Activated CD4-positive, alpha-beta T cell treated with anti-CD3 and anti-CD28 coated beads for 48 hours (primary cell): ENCODE data around the gene SMIM44.
A peak's percentile ranks its signal among the peaks of the same experiment; 100 is the strongest.

Experiments used
- DNase-seq: peaks from one replicate; pipeline ENCODE4 v3.0.0-alpha.2; 2020

The SMIM44 gene

DNA sequence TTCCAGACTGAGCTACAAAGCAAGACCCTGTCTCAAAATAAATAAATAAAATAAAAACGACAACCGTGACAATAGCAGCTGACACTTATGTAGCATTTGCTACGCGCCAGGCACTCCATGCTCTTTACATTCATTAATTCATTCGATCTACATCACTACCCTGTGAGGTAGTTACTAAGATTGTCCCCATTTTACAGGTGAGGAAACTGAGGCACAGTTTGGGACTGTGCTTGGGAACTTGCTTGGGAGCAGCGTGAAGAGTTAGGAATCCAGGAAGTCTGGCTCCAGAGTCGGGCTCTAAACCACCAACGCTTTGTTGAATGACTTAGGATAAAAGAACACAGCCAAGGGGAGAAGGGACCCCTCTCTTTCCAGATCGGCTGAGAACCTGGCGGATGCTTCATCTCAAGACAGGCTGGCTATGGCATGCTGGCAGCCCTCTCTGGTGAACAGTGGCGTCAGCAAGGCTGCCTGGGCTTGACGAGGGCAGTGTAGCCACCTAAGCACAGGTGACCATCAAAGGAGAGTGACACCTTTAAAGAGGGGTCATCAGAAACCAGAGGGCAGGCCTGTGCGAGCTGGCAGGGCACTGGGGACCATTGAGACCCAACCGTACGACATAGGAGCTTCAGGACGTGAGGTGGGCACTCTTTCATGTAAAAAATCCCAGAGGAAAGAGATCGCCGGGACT lies 16.6 kb upstream of the SMIM44 start:
- DNase-seq, result no peak

DNA sequence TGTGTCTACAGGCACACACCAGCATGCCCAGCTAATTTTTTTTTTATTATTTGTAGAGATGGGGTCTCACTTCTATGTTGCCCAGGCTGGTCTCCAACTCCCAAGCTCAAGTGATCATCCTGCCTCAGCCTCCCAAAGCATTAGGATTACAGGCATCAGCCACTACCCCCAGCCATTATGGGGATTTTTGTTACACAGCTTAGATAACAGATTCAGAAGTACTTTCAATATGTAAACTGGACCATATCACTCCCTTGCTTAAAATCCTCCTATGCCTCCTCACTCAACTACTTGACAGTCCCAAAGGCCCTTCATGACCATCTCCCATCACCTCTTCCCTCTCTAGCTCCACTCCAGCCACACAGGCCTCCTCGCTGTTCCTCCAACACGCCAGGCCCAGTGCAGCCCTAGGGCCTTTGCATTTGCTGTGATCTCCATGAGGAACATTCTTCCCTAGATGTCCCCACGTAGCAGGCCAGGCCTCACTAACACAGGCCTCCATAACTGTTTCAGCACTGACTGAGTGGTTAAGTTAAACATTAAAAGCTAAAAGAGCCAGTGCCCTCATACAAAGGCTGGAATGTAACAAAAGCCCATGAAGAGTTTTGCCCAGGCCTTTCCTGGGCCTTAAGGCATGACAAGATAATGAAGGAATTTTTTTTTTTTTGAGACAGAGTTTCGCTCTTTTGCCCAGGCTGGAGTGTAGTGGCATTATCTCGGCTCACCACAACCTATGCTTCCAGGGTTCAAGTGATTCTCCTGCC lies 14.7 kb upstream of the SMIM44 start:
- no peak for DNase-seq

DNA sequence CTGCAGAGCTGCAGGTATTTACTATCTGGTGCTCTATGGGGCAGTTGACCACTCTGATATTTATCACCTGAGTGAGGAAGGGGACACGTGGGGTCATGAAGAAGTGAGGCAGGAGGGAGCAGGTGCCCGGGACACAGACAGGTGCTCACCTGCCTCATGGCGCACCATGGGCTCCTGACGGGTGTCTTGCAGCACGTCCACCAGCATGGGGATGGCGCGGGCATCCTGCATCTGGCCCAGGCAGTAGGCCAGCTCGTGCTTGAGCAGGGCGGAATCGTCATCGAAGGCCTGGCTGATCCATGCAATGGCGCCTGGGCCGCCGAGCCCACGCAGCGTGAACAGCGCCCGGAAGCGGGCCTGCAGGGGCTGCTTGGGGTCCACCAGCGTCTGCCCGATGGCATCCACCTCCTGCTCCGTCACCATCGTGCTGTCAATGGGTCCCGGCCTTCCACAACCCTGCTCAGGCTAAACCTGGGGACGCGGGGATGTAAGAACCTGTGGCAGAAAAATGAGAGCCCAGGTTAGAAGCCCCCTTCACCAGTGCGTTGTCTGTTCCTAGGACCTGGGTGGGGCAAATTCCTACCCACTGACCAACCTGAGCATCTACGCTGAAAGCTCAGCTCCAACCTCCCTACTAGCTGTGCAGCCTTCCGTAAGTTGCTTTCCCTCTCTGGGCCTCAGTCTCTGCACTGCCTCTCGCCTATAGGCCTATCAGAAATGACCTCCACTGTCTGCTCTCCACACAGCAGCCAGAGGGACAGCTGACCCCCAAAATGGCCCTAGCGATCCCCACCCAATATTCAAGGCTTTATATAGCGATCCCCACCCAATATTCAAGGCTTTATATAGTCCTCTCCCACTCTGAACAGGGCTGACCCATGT lies 13.4 kb upstream of the SMIM44 start:
- DNase-seq, result no peak

DNA sequence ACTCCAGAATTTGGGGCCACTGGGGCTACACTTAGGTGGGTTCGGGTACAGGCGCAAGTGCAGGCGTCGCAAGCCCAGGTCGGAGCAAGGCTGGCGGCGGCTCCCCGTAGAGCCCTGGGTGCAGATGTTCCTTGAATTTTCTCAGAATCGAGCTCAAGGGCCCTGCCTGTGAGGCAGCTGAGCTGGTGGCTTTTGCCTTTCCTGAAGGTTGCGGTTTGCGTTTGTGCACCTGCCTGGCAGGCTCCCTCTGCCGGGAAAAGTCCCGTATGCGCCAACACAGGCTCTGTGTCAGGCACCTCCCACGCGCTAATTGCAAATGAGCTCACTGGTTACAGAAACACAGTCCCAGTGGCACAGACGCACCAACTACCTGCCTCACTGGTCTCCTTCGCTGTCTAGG lies 11.3 kb upstream of the SMIM44 start:
- peak; percentile 78 for DNase-seq

DNA sequence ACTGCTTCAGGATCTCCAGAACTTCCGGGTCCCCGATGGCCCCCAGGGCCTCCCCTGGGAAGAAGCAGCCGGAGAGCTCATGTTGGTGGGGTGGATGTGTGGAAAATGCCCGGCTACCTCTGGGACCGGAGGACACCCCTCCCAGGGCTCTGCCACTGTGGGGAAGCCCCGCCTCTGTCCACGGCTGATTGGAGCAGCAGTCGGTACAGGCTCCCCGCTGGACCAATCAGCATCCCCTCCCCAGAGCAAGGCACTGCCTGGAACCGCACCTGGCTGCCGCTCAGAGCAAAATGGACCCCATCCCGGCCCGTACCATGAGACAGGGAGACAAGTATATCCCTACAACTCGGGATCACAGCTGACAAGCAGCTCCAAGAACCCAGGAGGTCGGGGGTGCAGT lies 10.8 kb upstream of the SMIM44 start:
- peak; percentile 76 for DNase-seq

DNA sequence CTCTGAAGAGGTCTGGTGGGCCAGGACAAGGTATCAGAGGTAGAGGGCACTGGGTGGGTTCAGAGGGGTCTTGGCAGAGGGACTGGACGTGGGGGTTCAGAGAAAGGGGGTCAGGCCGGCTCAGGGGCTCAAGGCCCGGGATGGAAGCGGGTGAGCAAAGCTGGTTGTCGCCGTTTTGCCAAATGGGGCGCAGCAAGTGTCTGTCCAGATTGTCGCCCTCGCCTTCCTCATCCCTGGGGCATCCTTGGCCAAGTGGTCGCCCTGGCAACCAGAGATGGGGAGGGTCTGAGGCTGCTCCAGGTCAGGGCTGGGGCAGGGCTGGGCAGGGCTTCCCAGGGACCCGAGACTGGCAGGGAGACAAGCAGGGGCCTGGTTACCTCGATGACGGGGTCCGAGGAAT lies 10.4 kb upstream of the SMIM44 start:
- no peak for DNase-seq

DNA sequence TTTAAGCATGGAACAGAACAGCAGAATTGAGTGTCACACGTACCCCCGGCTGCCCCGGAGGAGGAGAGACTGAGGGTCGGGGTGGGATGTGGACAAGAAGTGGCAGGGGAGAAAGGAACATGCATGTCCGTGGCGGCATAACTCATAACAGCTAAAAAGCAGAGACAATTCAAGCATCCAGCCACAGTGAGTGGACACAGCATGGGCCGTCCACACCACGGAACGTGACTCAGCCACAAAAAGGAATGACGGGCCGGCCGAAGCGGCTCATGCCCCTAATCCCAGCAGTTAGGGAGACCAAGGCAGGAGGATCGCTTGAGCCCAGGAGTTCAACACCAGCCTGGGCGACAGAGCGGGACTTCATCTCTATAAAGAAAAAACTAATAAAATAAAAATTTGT lies 9.7 kb upstream of the SMIM44 start:
- no peak for DNase-seq

DNA sequence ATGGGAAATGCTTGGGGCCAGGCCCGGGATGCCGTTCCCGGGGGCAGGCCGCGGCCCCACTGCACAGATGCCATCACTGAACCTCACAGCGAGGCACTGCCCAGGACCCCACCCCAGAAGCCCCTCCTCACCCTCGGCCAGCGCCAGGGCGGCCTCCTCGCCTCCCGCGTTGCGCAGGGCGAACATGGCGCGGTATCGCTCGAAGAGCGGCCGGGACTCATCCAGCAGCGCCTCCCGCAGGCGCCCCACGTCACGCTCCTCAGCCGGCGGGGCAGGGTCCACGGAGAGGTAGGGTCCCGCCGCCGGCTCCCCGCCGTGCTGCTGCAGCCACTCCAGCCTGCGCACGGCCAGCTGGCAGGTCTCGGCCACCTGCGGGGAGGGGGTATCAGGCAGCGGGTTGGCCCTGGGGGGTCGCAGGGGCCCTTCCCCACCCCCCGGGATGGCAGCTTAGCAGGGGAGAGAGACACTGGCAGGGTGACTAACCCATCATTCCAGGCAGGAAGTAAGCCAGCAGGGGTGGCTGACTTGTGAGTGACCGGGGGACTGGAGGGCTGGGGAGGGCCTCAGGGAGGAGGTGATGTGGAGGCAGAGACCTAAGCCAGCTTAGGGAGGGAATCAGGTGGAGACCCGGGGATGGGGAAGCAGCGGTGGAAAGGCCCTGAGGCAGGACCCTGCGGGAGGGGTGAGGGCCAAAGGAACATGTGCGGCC lies 9.0 kb upstream of the SMIM44 start:
- no peak for DNase-seq

DNA sequence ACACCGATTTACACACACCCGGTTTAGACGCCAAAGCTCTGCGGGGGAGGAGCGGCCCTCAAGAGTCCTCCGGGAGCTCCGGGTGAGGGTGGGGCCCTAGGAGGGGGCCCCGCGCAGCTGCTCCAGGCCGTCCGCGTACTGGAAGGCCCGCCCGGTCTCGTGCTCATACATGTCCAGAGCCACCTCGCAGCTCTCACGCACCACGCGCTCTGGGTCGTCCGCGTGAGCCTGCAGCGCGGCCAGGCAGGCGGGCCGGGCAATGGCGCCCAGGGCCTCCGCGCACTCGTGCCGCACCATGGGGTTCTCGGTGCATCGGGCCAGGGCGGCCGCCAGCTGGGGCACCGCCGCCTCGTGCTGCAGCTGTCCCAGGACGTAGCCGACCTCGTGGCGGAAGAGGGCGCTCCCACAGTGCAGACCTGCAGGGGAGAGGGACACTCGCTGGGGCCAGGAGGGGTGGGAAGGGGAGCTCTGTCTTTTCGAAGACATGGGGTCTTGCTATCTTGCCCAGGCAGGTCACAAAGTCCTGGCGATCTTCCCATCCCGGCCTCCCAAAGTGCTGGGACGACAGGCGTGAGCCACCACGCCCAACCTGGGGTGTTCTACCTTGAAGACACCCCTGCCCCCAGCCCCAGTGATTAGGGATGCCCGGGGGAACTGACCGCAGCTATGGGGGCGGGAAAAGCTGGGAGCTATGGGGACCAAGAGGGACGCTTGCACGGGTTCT lies 8.3 kb upstream of the SMIM44 start:
- no peak for DNase-seq

DNA sequence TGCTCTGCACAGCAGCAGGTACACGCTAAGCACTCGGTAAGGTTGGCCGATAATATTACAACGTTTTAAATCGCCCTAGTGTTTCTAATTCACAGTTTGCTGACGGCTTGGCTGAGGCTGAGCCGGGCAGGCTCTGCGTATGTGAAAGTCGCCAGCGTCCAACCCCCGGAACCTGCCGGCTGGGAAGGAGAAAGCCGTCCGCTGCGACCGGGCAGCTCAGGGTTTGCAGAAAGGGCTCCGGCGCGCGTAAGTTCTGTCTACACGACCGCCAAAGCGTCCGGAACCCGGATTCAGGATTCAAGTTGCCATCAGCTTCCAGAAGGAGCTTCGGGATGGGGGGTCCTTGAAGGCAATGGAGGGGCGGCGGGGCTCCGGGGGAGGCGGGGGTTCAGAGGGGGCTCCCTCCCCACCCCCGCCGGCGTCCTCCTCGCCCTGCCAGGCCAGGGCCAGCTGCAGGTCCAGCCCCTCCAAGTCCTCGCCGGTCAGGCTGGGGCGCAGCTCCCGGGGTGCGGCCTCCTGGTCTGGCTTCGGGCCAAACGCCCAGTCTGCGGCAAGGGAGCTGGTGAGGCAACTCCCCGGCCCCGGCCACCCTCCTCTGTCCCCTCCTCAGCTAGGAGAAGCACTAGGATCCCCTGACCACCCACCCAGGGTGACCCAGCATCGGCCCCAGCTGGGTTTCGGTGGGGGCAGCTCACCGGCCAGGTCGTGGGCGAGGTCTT lies 575 bp downstream of the SMIM44 start:
- DNase-seq, result no peak

DNA sequence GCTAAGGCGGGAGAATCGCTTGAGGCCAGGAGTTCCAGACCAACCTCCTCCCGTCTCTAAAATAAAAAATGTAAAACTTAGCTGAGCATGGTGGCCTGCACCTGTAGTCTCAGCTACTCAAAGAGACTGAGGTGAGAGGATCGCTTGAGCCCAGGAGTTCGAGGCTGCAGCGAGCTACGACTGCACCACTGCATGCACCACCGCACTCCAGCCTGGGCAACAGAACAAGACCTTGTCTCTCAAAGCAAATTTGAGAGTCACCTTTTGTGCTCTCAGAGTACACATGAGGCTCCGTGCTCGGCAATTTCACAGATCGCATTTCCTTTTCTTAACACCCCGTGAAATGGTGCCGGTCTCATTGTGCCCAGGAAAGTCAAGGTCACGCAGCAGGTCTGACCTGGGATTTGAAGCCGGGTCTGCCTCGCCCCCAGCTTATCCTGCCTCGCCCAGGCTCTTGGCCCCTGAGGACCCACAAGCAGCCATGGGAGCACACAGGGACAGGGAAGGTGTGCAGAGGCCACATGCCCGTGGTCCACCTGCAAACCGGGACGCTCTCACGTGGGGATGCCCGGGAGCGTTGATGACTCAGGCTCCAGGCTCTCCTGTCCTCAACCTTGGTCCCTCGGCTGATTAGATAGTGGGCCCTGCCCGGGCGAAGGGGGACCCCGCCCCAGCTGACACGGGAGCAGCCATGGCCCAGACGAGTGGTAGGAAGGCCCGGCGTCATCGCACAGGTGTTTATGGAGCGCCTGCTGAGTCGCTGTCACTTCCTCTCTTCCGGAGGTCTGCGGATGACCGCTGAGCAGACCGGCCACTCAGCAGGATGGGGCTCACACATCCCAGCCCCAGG lies 1.8 kb downstream of the SMIM44 start:
- DNase-seq, result no peak

DNA sequence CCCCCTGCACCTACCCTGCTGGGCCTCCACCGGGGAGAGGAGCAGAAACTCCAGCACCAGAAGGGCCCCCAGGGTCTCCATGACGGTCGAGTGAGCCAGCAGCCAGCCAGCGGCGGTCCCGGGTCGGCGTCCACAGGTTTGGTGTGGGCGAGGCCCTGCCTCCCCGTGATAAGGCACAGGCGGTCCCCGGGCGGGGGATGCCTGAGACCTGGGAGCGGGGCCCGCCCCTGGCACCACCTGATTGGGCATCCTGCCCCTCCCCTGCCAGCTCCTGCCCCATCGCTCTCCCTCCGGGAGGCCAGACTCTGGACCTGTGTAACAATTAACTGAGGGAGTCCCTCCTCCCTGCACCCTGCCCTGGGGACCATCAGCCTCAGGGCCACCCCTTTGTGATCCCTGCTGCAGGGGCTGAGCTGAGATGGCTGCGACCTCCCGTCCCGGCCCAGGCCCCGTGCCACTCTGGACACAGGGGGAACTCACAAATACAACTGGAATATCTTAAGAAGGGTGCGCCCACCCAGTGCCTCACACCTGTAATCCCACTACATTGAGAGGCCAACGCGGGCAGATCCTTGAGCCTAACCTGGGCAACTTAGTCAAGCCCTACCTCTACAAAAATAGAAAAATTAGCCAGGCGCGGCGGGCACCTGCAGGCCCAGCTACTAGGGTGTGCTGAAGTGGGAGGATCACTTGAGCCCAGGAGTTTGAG lies 2.7 kb downstream of the SMIM44 start, which contains the start of gene SMIM24:
TSS of gene SMIM24 (minus strand) at position 143 of the 709 bp plus-strand sequence. CDS start at position 81, 62 bp downstream.
- no peak for DNase-seq

DNA sequence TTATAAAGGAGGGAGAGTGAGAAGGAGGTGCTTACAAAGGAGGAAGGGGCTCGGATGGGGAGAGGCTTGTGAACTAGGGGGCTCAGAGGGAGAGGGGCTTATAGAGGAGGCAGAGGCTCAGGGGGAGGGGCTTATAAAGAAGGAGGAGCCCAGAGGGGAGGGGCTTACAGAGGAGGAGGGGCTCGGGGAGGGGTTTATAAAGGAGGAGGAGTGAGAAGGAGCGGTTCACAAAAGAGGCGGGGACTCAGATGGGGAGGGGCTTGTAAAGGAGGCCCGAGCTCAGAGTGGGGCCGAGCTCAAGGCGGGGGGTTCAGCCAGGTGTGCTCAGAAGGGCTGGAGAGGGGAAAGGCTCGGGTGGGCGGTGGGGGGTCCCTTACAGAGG lies 3.4 kb downstream of the SMIM44 start:
- peak; percentile 68 for DNase-seq

DNA sequence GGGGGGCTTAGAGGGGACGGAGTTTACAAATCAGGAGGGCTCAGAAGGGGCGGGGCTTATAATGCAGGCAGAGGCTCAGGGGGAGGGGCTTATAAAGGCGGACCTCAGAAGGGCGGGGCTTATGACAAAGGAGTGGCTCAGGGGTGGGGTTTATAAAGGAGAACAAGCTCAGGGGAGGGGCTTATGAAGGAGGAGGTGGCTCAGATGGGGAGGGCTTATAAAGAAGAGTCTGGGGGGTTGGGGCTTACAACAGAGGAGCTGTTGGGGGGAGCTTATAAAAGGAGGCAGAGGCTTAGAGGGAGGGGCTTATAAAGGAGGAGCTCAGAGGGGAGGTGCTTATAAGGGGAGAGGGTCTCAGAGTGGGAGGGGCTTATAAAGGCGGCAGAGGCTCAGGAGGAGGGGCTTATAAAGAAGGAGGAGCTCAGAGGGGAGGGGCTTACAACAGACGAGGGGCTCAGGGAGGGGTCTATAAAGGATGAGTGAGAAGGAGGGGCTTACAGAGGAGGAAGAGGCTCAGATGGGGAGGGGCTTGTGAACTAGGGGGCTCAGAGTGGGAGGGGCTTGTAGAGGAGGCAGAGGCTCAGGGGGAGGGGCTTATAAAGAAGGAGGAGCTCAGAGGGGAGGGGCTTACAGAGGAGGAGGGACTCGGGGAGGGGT lies 3.9 kb downstream of the SMIM44 start:
- peak; percentile 67 for DNase-seq

DNA sequence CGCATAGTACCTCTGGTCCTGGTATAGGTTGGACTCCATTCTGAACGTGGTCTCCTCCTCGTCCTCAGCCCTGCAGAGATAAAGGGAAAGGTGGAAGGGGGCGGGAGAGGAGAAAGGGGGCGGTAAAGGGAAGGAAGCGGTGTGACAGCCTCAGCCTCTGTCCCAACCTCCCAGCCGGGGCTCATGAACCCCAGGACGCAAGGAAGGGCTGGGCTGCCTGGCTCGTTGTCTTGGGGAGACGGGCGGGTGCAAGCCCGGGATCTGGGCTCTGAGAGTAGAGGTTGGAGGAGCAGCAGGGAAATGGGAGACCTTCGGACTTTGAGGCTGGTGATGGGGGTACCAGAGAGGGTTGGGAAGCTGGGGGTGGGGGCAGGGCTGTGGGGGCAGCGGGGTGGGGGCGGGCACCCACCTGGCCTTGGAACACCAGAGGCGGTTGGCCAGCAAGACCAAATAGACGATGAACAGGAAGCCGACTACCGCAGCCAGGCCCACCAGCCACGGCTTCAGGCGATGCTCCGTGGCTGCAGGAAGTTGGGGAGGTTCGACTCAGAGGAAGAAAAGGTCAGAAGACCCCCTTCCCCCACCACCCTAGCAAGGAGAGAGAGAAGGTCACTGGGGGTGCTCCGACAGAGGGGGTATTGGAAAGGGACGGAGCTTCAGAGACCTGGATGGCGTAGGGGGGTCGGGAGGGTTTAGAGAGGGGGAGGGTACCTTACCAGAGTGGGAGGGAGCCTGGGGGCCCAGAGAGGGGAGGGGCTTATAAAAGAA lies 4.6 kb downstream of the SMIM44 start:
- no peak for DNase-seq

DNA sequence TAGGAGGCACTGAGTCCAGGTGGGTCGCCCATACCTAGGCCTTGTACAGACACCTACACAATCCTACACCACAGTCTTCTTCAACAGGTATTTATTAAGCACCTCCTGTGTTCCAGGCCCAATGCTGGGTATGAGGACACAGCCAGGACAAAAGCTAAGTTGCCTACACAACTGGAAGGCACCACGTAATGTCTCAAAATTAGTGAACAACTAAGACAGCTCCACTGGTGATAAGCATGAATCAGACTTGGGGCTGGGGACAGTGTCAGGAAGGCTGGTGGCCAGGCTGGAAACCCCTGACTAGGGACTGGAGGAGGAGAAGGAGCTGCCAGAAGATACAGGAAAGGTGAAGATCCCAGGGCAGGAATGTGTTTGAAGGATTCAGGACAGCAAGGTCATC lies 5.3 kb downstream of the SMIM44 start:
- DNase-seq, result no peak

DNA sequence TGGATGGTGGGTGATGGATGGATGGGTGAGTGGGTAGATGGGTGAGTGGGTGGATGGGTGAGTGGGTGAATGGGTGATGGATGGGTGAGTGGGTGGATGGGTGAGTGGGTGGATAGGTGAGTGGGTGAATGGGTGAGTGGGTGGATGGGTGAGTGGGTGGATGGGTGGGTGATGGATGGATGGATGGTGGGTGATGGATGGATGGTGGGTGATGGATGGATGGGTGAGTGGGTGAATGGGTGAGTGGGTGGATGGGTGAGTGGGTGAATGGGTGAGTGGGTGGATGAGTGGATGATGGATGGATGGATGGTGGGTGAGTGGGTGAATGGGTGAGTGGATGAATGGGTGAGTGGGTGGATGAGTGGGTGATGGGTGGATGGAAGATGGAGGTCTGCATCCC lies 5.7 kb downstream of the SMIM44 start:
- DNase-seq, result no peak

DNA sequence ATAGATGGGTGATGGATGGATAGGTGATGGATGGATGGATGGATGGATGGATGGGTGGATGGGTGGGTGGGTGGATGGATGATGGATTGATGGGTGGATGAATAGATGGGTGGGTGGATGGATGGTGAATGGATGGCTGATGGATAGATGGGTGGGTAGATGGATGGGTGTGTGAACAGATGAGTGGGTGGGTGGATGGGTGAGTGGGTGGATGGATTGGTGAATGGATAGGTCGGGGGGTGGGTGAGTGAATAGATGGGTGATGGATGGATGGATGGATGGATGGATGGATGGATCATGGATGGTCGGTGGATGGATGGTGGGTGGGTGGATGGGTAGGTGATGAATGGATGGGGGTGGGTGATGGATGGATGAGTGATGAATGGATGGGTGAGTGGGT lies 6.4 kb downstream of the SMIM44 start:
- no peak for DNase-seq

DNA sequence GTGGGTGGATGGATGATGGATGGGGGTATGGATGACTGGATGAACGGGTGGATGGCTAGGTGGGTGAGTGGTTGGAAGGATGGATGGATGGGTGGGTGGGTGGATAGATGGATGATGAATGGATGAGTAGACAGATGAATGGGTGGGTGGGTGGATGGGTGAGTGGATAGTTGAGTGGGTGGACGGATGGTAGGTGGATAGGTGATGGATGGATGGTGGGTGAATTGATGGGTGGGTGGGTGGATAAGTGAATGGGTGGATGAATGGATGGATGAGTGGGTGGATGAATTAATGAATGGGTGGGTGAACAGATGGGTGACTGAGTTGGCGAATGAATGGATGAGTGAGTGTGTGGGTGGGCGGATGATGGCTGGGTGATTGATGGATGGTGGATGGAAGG lies 7.8 kb downstream of the SMIM44 start:
- DNase-seq, result no peak
